PC-3 (cell line): Measurements from ENCODE around the gene ZNF473. TPM values are rescaled to one million over a fixed set of nuclear protein-coding genes. Genes with fewer than 3 reads are reported as not detected.
"Not testable (repeated sequence)": the region's sequence is repeated elsewhere in the genome, so short reads cannot be mapped to it uniquely, and the experiment has no call there.

Experiments used
- ATAC-seq: fragments of 200-7000 bp; cut with Tn5 transposase; 2 replicates; pipeline ENCODE4 v1.9.1; 2020; ENCODE audit warnings: mild to moderate bottlenecking, moderate library complexity
- BruUV-seq: library from RNA; stranded (reverse); fragments of 400-500 nt; replicated peaks from 2 replicates; lab custom pipeline; 2021; lab: Mats Ljungman, UMichigan
- CTCF ChIA-PET: fragments of 300-600 bp; sonication (Branson Sonifier 250); formaldehyde crosslinking; loops from one replicate; lab custom pipeline; 2022; ENCODE audit warnings: antibody characterized with exemption; lab: Charles Lee
- POLR2A ChIA-PET: fragments of 300-600 bp; sonication (Branson Sonifier 250); formaldehyde crosslinking; loops from one replicate; lab custom pipeline; 2022; ENCODE audit warnings: antibody characterized with exemption; ENCODE audit not compliant: unreplicated experiment; lab: Charles Lee
- DNase-seq: peaks from one replicate; pipeline ENCODE4 v3.0.0-alpha.2; 2015
- H2AFZ ChIP-seq: fragments of 300-600 bp; sonication (generic); 2 replicates; pipeline ENCODE4 v1.6.0; 2016; ENCODE audit warnings: antibody characterized with exemption, low read length
- H3F3A ChIP-seq: fragments of 300-600 bp; sonication (generic); one replicate; pipeline ENCODE4 v1.6.0; 2017; ENCODE audit warnings: antibody characterized with exemption, low read length, control low read depth, mild to moderate bottlenecking; ENCODE audit not compliant: unreplicated experiment
- H3K27ac ChIP-seq: fragments of 300-600 bp; sonication (generic); 2 replicates; pipeline ENCODE4 v1.5.1; 2016; ENCODE audit warnings: mild to moderate bottlenecking, low read length
- H3K27me3 ChIP-seq: fragments of 300-600 bp; sonication (generic); 2 replicates; pipeline ENCODE4 v1.6.1; 2016; ENCODE audit warnings: low read length, mixed read lengths
- H3K36me3 ChIP-seq: fragments of 300-600 bp; sonication (generic); 2 replicates; pipeline ENCODE4 v1.6.1; 2016; ENCODE audit warnings: low read depth, mixed run types, low read length, mixed read lengths
- H3K4me1 ChIP-seq: fragments of 300-600 bp; sonication (generic); 2 replicates; pipeline ENCODE4 v1.5.1; 2016; ENCODE audit warnings: low read length; ENCODE audit not compliant: insufficient read depth
- H3K4me2 ChIP-seq: fragments of 300-600 bp; sonication (generic); 2 replicates; pipeline ENCODE4 v1.6.0; 2016; ENCODE audit warnings: low read length
- H3K4me3 ChIP-seq: fragments of 300-600 bp; sonication (generic); 2 replicates; pipeline ENCODE4 v1.5.1; 2016; ENCODE audit warnings: mild to moderate bottlenecking, low read length, mixed read lengths
- H3K79me2 ChIP-seq: fragments of 300-600 bp; sonication (generic); 2 replicates; pipeline ENCODE4 v1.6.1; 2017; ENCODE audit warnings: low read length, mixed read lengths
- H3K9ac ChIP-seq: fragments of 300-600 bp; sonication (generic); 2 replicates; pipeline ENCODE4 v1.6.0; 2016; ENCODE audit warnings: mild to moderate bottlenecking, low read length
- H3K9me2 ChIP-seq: fragments of 300-600 bp; sonication (generic); replicated peaks from 2 replicates; pipeline ENCODE4 v1.6.1; 2016; ENCODE audit warnings: mixed run types, low read length, mixed read lengths
- H3K9me3 ChIP-seq: fragments of 300-600 bp; sonication (generic); 2 replicates; pipeline ENCODE4 v1.6.1; 2016; ENCODE audit warnings: low read length, mixed read lengths
- H4K20me1 ChIP-seq: fragments of 300-600 bp; sonication (generic); 2 replicates; pipeline ENCODE4 v1.6.1; 2016; ENCODE audit warnings: low read length, mixed read lengths
- CTCF ChIP-seq: fragments of 300-600 bp; sonication (generic); conservative IDR thresholded peaks from 2 replicates; pipeline ENCODE4 v1.5.1; 2017; ENCODE audit warnings: antibody characterized with exemption, low read depth, mild to moderate bottlenecking, low read length
- EZH2 ChIP-seq: fragments of 300-600 bp; sonication (generic); IDR thresholded peaks from one replicate; pipeline ENCODE4 v1.6.1; 2017; ENCODE audit warnings: antibody characterized with exemption, mild to moderate bottlenecking, low read length; ENCODE audit not compliant: unreplicated experiment
- EZH2phosphoT487 ChIP-seq: fragments of 300-600 bp; sonication (generic); IDR thresholded peaks from 2 replicates; pipeline ENCODE4 v1.6.1; 2018; ENCODE audit warnings: mild to moderate bottlenecking, antibody characterized with exemption, low read length, borderline replicate concordance
- intact Hi-C: fragments of 100-400 bp; cut with micrococcal nuclease; formaldehyde crosslinking; loops from 2 replicates; pipeline ENCODE4 v1.9.0; 2023
- total RNA-seq: library from RNA; depleted of rRNA; stranded (reverse); fragments of >200 nt; gene quantifications from 2 replicates; pipeline ENCODE4 v1.2.3, GENCODE V29; 2014

Gene ZNF473
- total RNA-seq, 1 experiment from 2014 or later: 18.5 TPM

- TF ChIP-seq CTCF (no peak), EZH2 (no peak), EZH2phosphoT487 (no peak)
- no peak for DNase-seq
- H4K20me1 ChIP-seq: no peaks in the 10 kb centered on the region
- 0 out of 2 replicates have a peak, but pooled peaks cover 3% of the 10 kb centered on the region for H3K9me3 ChIP-seq
- H2AFZ ChIP-seq: no peak overlapping the region
- no peaks in the 10 kb centered on the region for H3F3A ChIP-seq
- no peak overlapping the region for H3K4me2 ChIP-seq
- no peak overlapping the region for H3K27ac ChIP-seq
- H3K9me2 ChIP-seq: no peaks in the 10 kb centered on the region
- H3K27me3 ChIP-seq: no peaks in the 10 kb centered on the region
- H3K4me3 ChIP-seq: no peak overlapping the region
- intact Hi-C loops: no loop called here
- POLR2A ChIA-PET: no interaction called here
- no peaks in the 10 kb centered on the region for H3K4me1 ChIP-seq
- H3K79me2 ChIP-seq: no peaks in the 10 kb centered on the region
- CTCF ChIA-PET: no interaction called here
- H3K36me3 ChIP-seq: no peaks in the 10 kb centered on the region
- ATAC-seq: no peak
- BruUV-seq: no TSS peak
- no peak overlapping the region for H3K9ac ChIP-seq
Measured at GRCh38 chr19:50067575-50067974, 41.8 kb downstream of the ZNF473 start.

- H3K27ac ChIP-seq, DNase-seq, intact Hi-C loops, H3K9me3 ChIP-seq, H3K79me2 ChIP-seq, H3K4me3 ChIP-seq, H4K20me1 ChIP-seq, H3K4me1 ChIP-seq, H3K9me2 ChIP-seq, H3K27me3 ChIP-seq, H3K9ac ChIP-seq, BruUV-seq, H3K36me3 ChIP-seq, H3F3A ChIP-seq, ATAC-seq, POLR2A ChIA-PET, H3K4me2 ChIP-seq, H2AFZ ChIP-seq: not testable (repeated sequence)
- CTCF ChIA-PET: interaction anchor here (0.5 kb wide), 1 partner anchor 17 kb away, joined by 13 read pairs; no protein-coding TSS in a partner anchor
Measured at GRCh38 chr19:50068382-50068781, 42.6 kb downstream of the ZNF473 start.

GRCh38 chr19:50075076-50075475, 49.3 kb downstream of the ZNF473 start:
- H3K4me2 ChIP-seq, H3K4me1 ChIP-seq, H3K79me2 ChIP-seq, H3K27me3 ChIP-seq, H3K27ac ChIP-seq, BruUV-seq, CTCF ChIA-PET, H3K9me2 ChIP-seq, H3K9ac ChIP-seq, DNase-seq, H3F3A ChIP-seq, POLR2A ChIA-PET, H2AFZ ChIP-seq, intact Hi-C loops, ATAC-seq, H3K36me3 ChIP-seq, H3K4me3 ChIP-seq, H4K20me1 ChIP-seq, H3K9me3 ChIP-seq: not testable (repeated sequence)

- H2AFZ ChIP-seq, H3K9ac ChIP-seq, ATAC-seq, CTCF ChIA-PET, H3K36me3 ChIP-seq, POLR2A ChIA-PET, H3K27ac ChIP-seq, H3K4me1 ChIP-seq, H3F3A ChIP-seq, H3K79me2 ChIP-seq, H3K27me3 ChIP-seq, intact Hi-C loops, DNase-seq, H3K9me3 ChIP-seq, H4K20me1 ChIP-seq, H3K4me3 ChIP-seq, H3K4me2 ChIP-seq, H3K9me2 ChIP-seq, BruUV-seq: not testable (repeated sequence)
Measured at GRCh38 chr19:50075644-50076372, 50.0 kb downstream of the ZNF473 start.

- DNase-seq, H3K36me3 ChIP-seq, H3K27me3 ChIP-seq, BruUV-seq, H3K4me1 ChIP-seq, H3K9ac ChIP-seq, H3K9me2 ChIP-seq, H3K4me2 ChIP-seq, H3K79me2 ChIP-seq, ATAC-seq, H3K27ac ChIP-seq, intact Hi-C loops, POLR2A ChIA-PET, CTCF ChIA-PET, H3K4me3 ChIP-seq, H4K20me1 ChIP-seq, H2AFZ ChIP-seq, H3F3A ChIP-seq, H3K9me3 ChIP-seq: not testable (repeated sequence)
Measured at GRCh38 chr19:50076581-50077355, 51.0 kb downstream of the ZNF473 start.
